ENCODE results near the gene SLC18A3. TPM values are rescaled to one million over a fixed set of nuclear protein-coding genes. Genes with fewer than 3 reads are reported as not detected.

The SLC18A3 gene
- total RNA-seq, 1 experiment from 2014 or later, result not detected

DNA sequence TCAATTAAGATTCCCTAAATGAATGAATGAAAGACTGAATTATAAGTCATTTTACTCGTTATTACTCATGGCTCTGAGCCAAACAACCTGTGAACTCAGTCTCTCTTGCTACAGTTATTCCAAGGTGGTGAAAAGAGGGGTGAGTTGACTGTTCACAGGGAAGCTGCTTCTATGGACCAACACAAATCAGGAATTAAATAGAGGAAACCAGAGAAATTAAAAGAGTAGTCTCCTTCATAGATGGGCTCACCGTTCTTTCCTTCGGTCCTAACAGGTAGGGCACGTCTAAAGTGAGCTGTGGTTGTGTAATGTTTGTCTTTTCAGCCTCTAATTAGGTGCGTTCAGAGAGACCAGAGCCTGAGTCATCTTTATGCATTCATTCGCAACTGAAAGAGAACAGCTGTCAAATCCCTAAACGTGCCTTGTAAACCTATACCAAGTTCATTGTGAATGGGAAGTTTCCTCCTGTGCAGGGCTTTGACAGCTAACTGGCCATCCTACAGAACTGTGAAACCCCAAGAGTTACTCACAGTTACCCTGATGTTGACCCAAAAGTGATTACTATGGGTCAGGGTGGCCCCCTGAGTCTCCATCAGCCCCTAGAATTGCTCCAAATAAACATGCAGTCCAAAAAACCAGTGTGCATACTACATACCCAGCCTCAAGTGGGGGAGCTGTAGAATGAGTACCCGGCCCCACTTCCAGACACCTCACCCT is 51.2 kb downstream of the SLC18A3 start:
- POLR2A ChIA-PET, result no interaction called here
- Histone ChIP-seq H4K20me1 (ENCODE audit: insufficient read depth) (no peaks in the 10 kb centered on the region), H3K27me3 (ENCODE audit: insufficient read depth, low read length) (peaks cover 3% of the 10 kb centered on the region; the same call in 1 of the 2 replicates), H2AFZ (ENCODE audit: low read depth, low read length, poor library complexity, severe bottlenecking) (no peak overlapping the region), H3K4me2 (ENCODE audit: low read length) (no peak overlapping the region), H3K4me3 (replicated peaks in 1 of 2; ENCODE audit: low read depth in 1 of 2, low read length in 2 of 2) (no peak overlapping the region), H3K9me2 (ENCODE audit: insufficient read depth) (no peaks in the 10 kb centered on the region), H3K36me3 (ENCODE audit: control insufficient read depth in 1 of 2, insufficient read depth in 2 of 2, low read length in 2 of 2) (no peaks in the 10 kb centered on the region), H3K9me3 (ENCODE audit: control insufficient read depth in 1 of 2, insufficient read depth in 1 of 2, low read depth in 1 of 2, low read length in 2 of 2) (peaks cover 0 to 7% of the 10 kb centered on the region in 2 experiments; a peak in 1 of 4 replicates), H3K4me1 (ENCODE audit: control insufficient read depth in 1 of 2, insufficient read depth in 2 of 2, low read length in 2 of 2) (no peaks in the 10 kb centered on the region), H3K9ac (ENCODE audit: low read length) (no peak overlapping the region), H3K79me2 (ENCODE audit: insufficient read depth, low read length) (no peaks in the 10 kb centered on the region), H3K27ac (ENCODE audit: low read depth, low read length) (no peak overlapping the region)
- no TSS peak for BruUV-seq (replicated peaks)
- TF ChIP-seq, protein P1, sequence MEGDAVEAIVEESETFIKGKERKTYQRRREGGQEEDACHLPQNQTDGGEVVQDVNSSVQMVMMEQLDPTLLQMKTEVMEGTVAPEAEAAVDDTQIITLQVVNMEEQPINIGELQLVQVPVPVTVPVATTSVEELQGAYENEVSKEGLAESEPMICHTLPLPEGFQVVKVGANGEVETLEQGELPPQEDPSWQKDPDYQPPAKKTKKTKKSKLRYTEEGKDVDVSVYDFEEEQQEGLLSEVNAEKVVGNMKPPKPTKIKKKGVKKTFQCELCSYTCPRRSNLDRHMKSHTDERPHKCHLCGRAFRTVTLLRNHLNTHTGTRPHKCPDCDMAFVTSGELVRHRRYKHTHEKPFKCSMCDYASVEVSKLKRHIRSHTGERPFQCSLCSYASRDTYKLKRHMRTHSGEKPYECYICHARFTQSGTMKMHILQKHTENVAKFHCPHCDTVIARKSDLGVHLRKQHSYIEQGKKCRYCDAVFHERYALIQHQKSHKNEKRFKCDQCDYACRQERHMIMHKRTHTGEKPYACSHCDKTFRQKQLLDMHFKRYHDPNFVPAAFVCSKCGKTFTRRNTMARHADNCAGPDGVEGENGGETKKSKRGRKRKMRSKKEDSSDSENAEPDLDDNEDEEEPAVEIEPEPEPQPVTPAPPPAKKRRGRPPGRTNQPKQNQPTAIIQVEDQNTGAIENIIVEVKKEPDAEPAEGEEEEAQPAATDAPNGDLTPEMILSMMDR (IDR thresholded peaks at IDR 0.05 in 2 of 3, conservative IDR thresholded peaks at IDR 0.05 in 1 of 3; ENCODE audit: borderline replicate concordance in 1 of 3, insufficient read depth in 1 of 3, low read depth in 2 of 3, low read length in 2 of 3), result no peak
- no peak for TF ChIP-seq POLR2A (IDR thresholded peaks at IDR 0.05; ENCODE audit: borderline replicate concordance, extremely low read depth, insufficient read depth, insufficient read length)
- TF ChIP-seq SP1 (IDR thresholded peaks at IDR 0.05; ENCODE audit: low read depth), result no peak
- TF ChIP-seq TCF7L2 (IDR thresholded peaks at IDR 0.05; ENCODE audit: borderline replicate concordance, extremely low read depth, insufficient read depth, insufficient read length), result no peak
- RAD21 ChIA-PET (ENCODE audit: low non-redundant PET in 1 of 2, low total read pairs in 2 of 2, uncharacterized antibody in 2 of 2, unreplicated experiment in 2 of 2), result no interaction called here
- intact Hi-C loops (cut with micrococcal nuclease), result no loop called here
- ATAC-seq (no peak), DNase-seq (ENCODE audit: low read depth, low spot score) (no peak)
- CTCF ChIA-PET, result no interaction called here

Other genes with a start within 250 kb of the SLC18A3 start
- gene DRGX, start 214.2 kb upstream of the SLC18A3 start, total RNA-seq (2021; ENCODE audit: unreplicated experiment), result not detected
- 16.4 TPM for gene ERCC6, start 71.2 kb upstream of the SLC18A3 start, total RNA-seq (2021; ENCODE audit: unreplicated experiment)
- gene CHAT, start 3.7 kb downstream of the SLC18A3 start, total RNA-seq (2021; ENCODE audit: unreplicated experiment), result not detected
- not detected for gene C10orf53, start 69.3 kb downstream of the SLC18A3 start, total RNA-seq (2021; ENCODE audit: unreplicated experiment)
- gene OGDHL, start 152.0 kb downstream of the SLC18A3 start, total RNA-seq (2021; ENCODE audit: unreplicated experiment), result 16.3 TPM

Measured in HCT116 (cell line).